GM19452 (cell line): ENCODE measurements around the gene SCAPER.
A peak's percentile ranks its signal among the peaks of the same experiment; 100 is the strongest.
"Not testable (repeated sequence)": the region's sequence is repeated elsewhere in the genome, so short reads cannot be mapped to it uniquely, and the experiment has no call there.

ENCODE experiments used
- ATAC-seq: cut with Tn5 transposase; IDR thresholded peaks from one replicate; pipeline ENCODE4 v1.9.1; 2021; ENCODE audit not compliant: unreplicated experiment

The SCAPER gene

GRCh38 chr15:76793162-76793561 lies 112.0 kb downstream of the SCAPER start:
- ATAC-seq: no peak

- no peak for ATAC-seq
Measured at GRCh38 chr15:76791511-76791910, 113.6 kb downstream of the SCAPER start.

- ATAC-seq: no peak
Measured at GRCh38 chr15:76787273-76787672, 117.9 kb downstream of the SCAPER start.

- ATAC-seq: no peak
Measured at GRCh38 chr15:76776969-76777368, 128.2 kb downstream of the SCAPER start.

GRCh38 chr15:76776480-76776879 lies 128.7 kb downstream of the SCAPER start:
- no peak for ATAC-seq

GRCh38 chr15:76773234-76773633 lies 131.9 kb downstream of the SCAPER start:
- no peak for ATAC-seq

GRCh38 chr15:76772776-76773175 lies 132.4 kb downstream of the SCAPER start:
- no peak for ATAC-seq

GRCh38 chr15:76764004-76764403 lies 141.1 kb downstream of the SCAPER start:
- no peak for ATAC-seq

- no peak for ATAC-seq
Measured at GRCh38 chr15:76763554-76763953, 141.6 kb downstream of the SCAPER start.

- no peak for ATAC-seq
Measured at GRCh38 chr15:76756381-76756780, 148.8 kb downstream of the SCAPER start.

GRCh38 chr15:76753771-76754170 lies 151.4 kb downstream of the SCAPER start:
- no peak for ATAC-seq

GRCh38 chr15:76753131-76753530 lies 152.0 kb downstream of the SCAPER start:
- no peak for ATAC-seq

GRCh38 chr15:76752549-76752948 lies 152.6 kb downstream of the SCAPER start:
- no peak for ATAC-seq

- ATAC-seq: no peak
Measured at GRCh38 chr15:76737573-76737972, 167.6 kb downstream of the SCAPER start.

GRCh38 chr15:76732321-76732720 lies 172.8 kb downstream of the SCAPER start:
- ATAC-seq: not testable (repeated sequence)

- no peak for ATAC-seq
Measured at GRCh38 chr15:76730262-76730661, 174.9 kb downstream of the SCAPER start.

- ATAC-seq: no peak
Measured at GRCh38 chr15:76718863-76719262, 186.3 kb downstream of the SCAPER start.

GRCh38 chr15:76714950-76715349 lies 190.2 kb downstream of the SCAPER start:
- no peak for ATAC-seq

- peak; percentile 93 for ATAC-seq
Measured at GRCh38 chr15:76711351-76711827, 193.8 kb downstream of the SCAPER start.

- not testable (repeated sequence) for ATAC-seq
Measured at GRCh38 chr15:76704032-76704431, 201.1 kb downstream of the SCAPER start.

GRCh38 chr15:76696840-76697239 lies 208.3 kb downstream of the SCAPER start:
- no peak for ATAC-seq

GRCh38 chr15:76692546-76692945 lies 212.6 kb downstream of the SCAPER start:
- ATAC-seq: not testable (repeated sequence)

GRCh38 chr15:76687592-76687991 lies 217.5 kb downstream of the SCAPER start:
- ATAC-seq: not testable (repeated sequence)

- no peak for ATAC-seq
Measured at GRCh38 chr15:76684002-76684401, 221.1 kb downstream of the SCAPER start.
